ENCODE measurements around the gene CERKL. TPM values are rescaled to one million over a fixed set of nuclear protein-coding genes. Genes with fewer than 3 reads are reported as not detected.

CERKL gene
- total RNA-seq, 5 donors from 2014 or later (not counting 1 experiment from before 2014, with no cell fraction given) = 0.06 TPM; not detected in 4

DNA sequence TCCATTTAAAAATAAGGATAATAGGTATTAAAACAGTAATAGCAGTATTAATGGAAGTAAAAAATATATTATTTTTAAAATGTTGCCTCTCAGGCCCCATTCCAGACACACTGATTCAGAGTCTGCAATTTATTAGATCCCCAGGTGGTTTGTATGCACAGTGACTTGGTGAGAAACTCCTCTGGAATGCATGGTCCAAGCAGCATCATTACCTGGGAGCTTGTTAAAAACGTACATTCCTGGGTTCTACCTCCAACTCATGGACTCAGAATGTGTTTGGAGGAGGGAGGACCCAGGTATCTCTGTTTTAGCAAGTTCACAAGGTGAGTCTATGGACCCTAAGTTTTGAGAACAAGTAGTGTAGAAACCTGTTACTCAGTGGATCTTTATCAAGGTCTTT, 104.1 kb downstream of the CERKL start:
- H3K9me3 ChIP-seq = no peaks in the 10 kb centered on the region
- H3K36me3 Mint-ChIP-seq = peaks cover 12% of the 10 kb centered on the region
- ChIA-PET CTCF (no interaction called here), POLR2A (no interaction called here)
- H3K27ac ChIP-seq (ENCODE audit: low read length) = no peak overlapping the region
- ATAC-seq (replicated peaks in 1 of 4) = no peak
- peaks cover 0 to 9% (median 0%) of the 10 kb centered on the region in 3 donors for H3K4me1 Mint-ChIP-seq
- H3K27ac Mint-ChIP-seq = no peak overlapping the region
- H3K9me3 Mint-ChIP-seq = peaks cover 0 to 3% (median 0%) of the 10 kb centered on the region in 3 donors
- no peaks in the 10 kb centered on the region for H3K4me1 ChIP-seq (ENCODE audit: control insufficient read depth in 1 of 2, extremely low read depth in 1 of 2, insufficient read depth in 2 of 2, low read length in 2 of 2)
- DNase-seq = no peak
- H3K27me3 Mint-ChIP-seq = no peaks in the 10 kb centered on the region
- no peak overlapping the region for H3K4me3 ChIP-seq (ENCODE audit: control insufficient read depth in 1 of 2, extremely low read depth in 1 of 2, low read length in 1 of 2)
- no CpG with 5 or more reads among the region's 1 CpG for WGBS (ENCODE audit: insufficient coverage)
- no peaks in the 10 kb centered on the region for H3K27me3 ChIP-seq (replicated peaks in 1 of 2; ENCODE audit: control insufficient read depth in 2 of 2, extremely low read depth in 1 of 2, insufficient read depth in 2 of 2, low read length in 1 of 2)
- H3K36me3 ChIP-seq (ENCODE audit: control insufficient read depth in 2 of 2, extremely low read depth in 1 of 2, insufficient read depth in 1 of 2, low read length in 1 of 2) = no peaks in the 10 kb centered on the region
- no peak overlapping the region for H3K4me3 Mint-ChIP-seq

DNA sequence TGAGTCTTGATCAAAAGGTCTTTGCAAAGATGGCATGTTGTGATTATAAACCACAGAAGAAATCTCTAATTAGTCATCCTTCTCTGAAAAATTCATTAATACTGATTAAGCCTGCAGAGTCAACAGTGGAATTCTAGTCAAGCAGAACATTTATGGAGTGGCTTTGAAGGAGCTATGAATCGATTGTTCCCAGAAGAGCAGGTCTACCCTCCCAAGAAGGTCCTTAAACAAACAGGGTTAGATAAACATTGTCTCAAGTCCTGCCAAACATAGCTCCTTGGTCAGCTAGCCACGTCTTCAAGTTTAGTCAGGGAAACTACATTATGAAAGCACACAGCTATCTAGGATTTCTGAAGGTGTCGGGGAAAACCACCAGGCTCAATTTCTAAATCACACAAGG, 110.8 kb downstream of the CERKL start:
- H3K9me3 ChIP-seq = no peaks in the 10 kb centered on the region
- H3K27ac ChIP-seq (ENCODE audit: low read length) = no peak overlapping the region
- WGBS (ENCODE audit: insufficient coverage) = no CpG with 5 or more reads among the region's 3 CpGs
- ATAC-seq (replicated peaks in 1 of 4) (no peak), DNase-seq (no peak)
- ChIA-PET CTCF (interaction anchor here in 1 of 2 donors (0.6 kb wide), 1 partner anchor 42 kb away, joined by 4 read pairs; no protein-coding TSS in a partner anchor), POLR2A (no interaction called here)
- Mint-ChIP-seq H3K27me3 (no peaks in the 10 kb centered on the region), H3K4me1 (no peaks in the 10 kb centered on the region), H3K9me3 (peaks cover 0 to 3% (median 2%) of the 10 kb centered on the region in 3 donors), H3K4me3 (no peak overlapping the region), H3K27ac (no peak overlapping the region), H3K36me3 (peaks cover 20% of the 10 kb centered on the region)
- H3K4me1 ChIP-seq (ENCODE audit: control insufficient read depth in 1 of 2, extremely low read depth in 1 of 2, insufficient read depth in 2 of 2, low read length in 2 of 2) = no peaks in the 10 kb centered on the region
- H3K27me3 ChIP-seq (replicated peaks in 1 of 2; ENCODE audit: control insufficient read depth in 2 of 2, extremely low read depth in 1 of 2, insufficient read depth in 2 of 2, low read length in 1 of 2) = no peaks in the 10 kb centered on the region
- H3K36me3 ChIP-seq (ENCODE audit: control insufficient read depth in 2 of 2, extremely low read depth in 1 of 2, insufficient read depth in 1 of 2, low read length in 1 of 2) = no peaks in the 10 kb centered on the region
- H3K4me3 ChIP-seq (ENCODE audit: control insufficient read depth in 1 of 2, extremely low read depth in 1 of 2, low read length in 1 of 2) = no peak overlapping the region

DNA sequence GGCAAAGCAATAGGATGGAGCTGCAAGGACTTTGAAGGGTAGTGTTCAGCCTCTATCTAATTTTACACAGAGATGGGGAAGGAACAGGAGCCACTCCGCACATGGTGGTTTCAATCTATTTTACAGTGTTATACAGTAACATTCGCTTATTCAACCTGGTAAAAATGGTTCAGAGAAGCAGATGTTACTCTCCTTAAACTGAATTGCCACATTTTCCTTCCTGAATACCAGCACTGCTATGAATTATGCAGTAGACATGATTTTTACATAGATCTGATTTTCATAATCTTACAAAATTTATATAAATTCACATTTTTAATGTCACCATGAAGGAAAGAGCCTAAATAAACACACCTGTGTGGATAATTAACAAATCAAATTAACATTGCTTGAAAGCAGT, 114.7 kb downstream of the CERKL start:
- Histone ChIP-seq H3K4me3 (ENCODE audit: control insufficient read depth in 1 of 2, extremely low read depth in 1 of 2, low read length in 1 of 2) (no peak overlapping the region), H3K27ac (ENCODE audit: low read length) (no peak overlapping the region), H3K36me3 (ENCODE audit: control insufficient read depth in 2 of 2, extremely low read depth in 1 of 2, insufficient read depth in 1 of 2, low read length in 1 of 2) (peaks cover 0 to 27% of the 10 kb centered on the region in 2 donors), H3K4me1 (ENCODE audit: control insufficient read depth in 1 of 2, extremely low read depth in 1 of 2, insufficient read depth in 2 of 2, low read length in 2 of 2) (no peaks in the 10 kb centered on the region), H3K9me3 (no peaks in the 10 kb centered on the region), H3K27me3 (replicated peaks in 1 of 2; ENCODE audit: control insufficient read depth in 2 of 2, extremely low read depth in 1 of 2, insufficient read depth in 2 of 2, low read length in 1 of 2) (no peaks in the 10 kb centered on the region)
- no peaks in the 10 kb centered on the region for H3K4me1 Mint-ChIP-seq
- ATAC-seq (replicated peaks in 1 of 4) = no peak
- POLR2A ChIA-PET = no interaction called here
- WGBS (ENCODE audit: insufficient coverage) = no CpG with 5 or more reads among the region's 2 CpGs
- peaks cover 2 to 8% (median 3%) of the 10 kb centered on the region in 3 donors for H3K9me3 Mint-ChIP-seq
- peaks cover 43% of the 10 kb centered on the region for H3K36me3 Mint-ChIP-seq
- H3K27me3 Mint-ChIP-seq = no peaks in the 10 kb centered on the region
- peak overlapping the region in 1 of 2 donors; percentile 23 for H3K27ac Mint-ChIP-seq
- no peak for DNase-seq
- no peak overlapping the region for H3K4me3 Mint-ChIP-seq
- CTCF ChIA-PET = no interaction called here

DNA sequence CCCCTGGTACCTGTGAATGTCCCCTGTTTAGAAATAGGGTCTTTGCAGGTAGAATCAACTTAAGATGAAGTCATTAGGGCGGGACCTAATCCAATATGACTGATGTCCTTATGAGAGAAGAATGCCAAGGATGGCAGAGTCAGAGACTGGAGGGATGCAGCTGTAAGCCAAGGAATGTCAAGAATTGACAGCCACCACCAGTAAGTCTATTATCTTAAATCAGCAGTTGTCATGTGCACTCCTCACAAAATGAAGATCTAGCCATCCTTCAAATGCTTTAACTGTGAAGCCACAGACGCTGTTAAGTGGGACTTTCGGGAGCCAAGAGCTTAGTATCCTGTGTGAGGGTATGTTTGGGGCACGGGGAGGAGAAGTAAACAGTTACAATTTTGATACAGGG, 116.5 kb downstream of the CERKL start:
- H3K4me1 Mint-ChIP-seq = no peaks in the 10 kb centered on the region
- H3K4me3 ChIP-seq (ENCODE audit: control insufficient read depth in 1 of 2, extremely low read depth in 1 of 2, low read length in 1 of 2) = no peak overlapping the region
- no peaks in the 10 kb centered on the region for H3K27me3 Mint-ChIP-seq
- H3K27ac ChIP-seq (ENCODE audit: low read length) = no peak overlapping the region
- ChIA-PET POLR2A (no interaction called here), CTCF (no interaction called here)
- H3K27me3 ChIP-seq (replicated peaks in 1 of 2; ENCODE audit: control insufficient read depth in 2 of 2, extremely low read depth in 1 of 2, insufficient read depth in 2 of 2, low read length in 1 of 2) = no peaks in the 10 kb centered on the region
- no peak overlapping the region for H3K4me3 Mint-ChIP-seq
- peaks cover 44% of the 10 kb centered on the region for H3K36me3 Mint-ChIP-seq
- H3K36me3 ChIP-seq (ENCODE audit: control insufficient read depth in 2 of 2, extremely low read depth in 1 of 2, insufficient read depth in 1 of 2, low read length in 1 of 2) = peaks cover 0 to 43% of the 10 kb centered on the region in 2 donors
- ATAC-seq (replicated peaks in 1 of 4) (peak in 1 of 4 experiments; percentile 5), DNase-seq (no peak)
- H3K9me3 Mint-ChIP-seq = peaks cover 0 to 8% (median 0%) of the 10 kb centered on the region in 3 donors
- WGBS (ENCODE audit: insufficient coverage) = 100% methylated on average over 3 of the region's 4 CpGs
- no peaks in the 10 kb centered on the region for H3K9me3 ChIP-seq
- peak overlapping the region in 1 of 2 donors; percentile 9 for H3K27ac Mint-ChIP-seq
- H3K4me1 ChIP-seq (ENCODE audit: control insufficient read depth in 1 of 2, extremely low read depth in 1 of 2, insufficient read depth in 2 of 2, low read length in 2 of 2) = no peaks in the 10 kb centered on the region

DNA sequence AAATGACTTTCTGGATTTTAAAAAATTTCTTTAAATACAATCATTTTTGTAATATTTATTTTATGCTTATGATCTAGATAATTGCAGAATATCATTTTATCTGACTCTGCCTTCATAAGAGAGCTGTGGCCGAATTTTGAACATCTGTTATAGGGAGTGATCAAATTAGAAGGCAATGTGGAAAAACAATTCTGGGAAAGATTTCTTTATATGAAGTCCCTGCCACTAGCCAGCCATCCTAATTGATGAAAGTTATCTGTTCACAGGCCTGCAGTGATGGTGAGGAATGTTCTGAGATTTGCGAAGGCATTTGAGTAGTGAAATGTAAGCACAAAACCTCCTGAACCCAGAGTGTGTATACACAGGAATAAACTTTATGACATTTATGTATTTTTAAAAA, 120.2 kb downstream of the CERKL start:
- ATAC-seq (replicated peaks in 1 of 4) = no peak
- DNase-seq = no peak
- no peaks in the 10 kb centered on the region for H3K27me3 Mint-ChIP-seq
- Histone ChIP-seq H3K27ac (ENCODE audit: low read length) (no peak overlapping the region), H3K36me3 (ENCODE audit: control insufficient read depth in 2 of 2, extremely low read depth in 1 of 2, insufficient read depth in 1 of 2, low read length in 1 of 2) (peaks cover 0 to 76% of the 10 kb centered on the region in 2 donors), H3K4me3 (ENCODE audit: control insufficient read depth in 1 of 2, extremely low read depth in 1 of 2, low read length in 1 of 2) (no peak overlapping the region), H3K4me1 (ENCODE audit: control insufficient read depth in 1 of 2, extremely low read depth in 1 of 2, insufficient read depth in 2 of 2, low read length in 2 of 2) (no peaks in the 10 kb centered on the region), H3K27me3 (replicated peaks in 1 of 2; ENCODE audit: control insufficient read depth in 2 of 2, extremely low read depth in 1 of 2, insufficient read depth in 2 of 2, low read length in 1 of 2) (no peaks in the 10 kb centered on the region), H3K9me3 (no peaks in the 10 kb centered on the region)
- POLR2A ChIA-PET = no interaction called here
- WGBS (ENCODE audit: insufficient coverage) = no CpG with 5 or more reads among the region's 2 CpGs
- no peak overlapping the region for H3K27ac Mint-ChIP-seq
- CTCF ChIA-PET = no interaction called here
- H3K9me3 Mint-ChIP-seq = peaks cover 0 to 8% (median 0%) of the 10 kb centered on the region in 3 donors
- H3K4me3 Mint-ChIP-seq = no peak overlapping the region
- peaks cover 0 to 7% (median 3%) of the 10 kb centered on the region in 3 donors for H3K4me1 Mint-ChIP-seq
- peaks cover 78% of the 10 kb centered on the region for H3K36me3 Mint-ChIP-seq

DNA sequence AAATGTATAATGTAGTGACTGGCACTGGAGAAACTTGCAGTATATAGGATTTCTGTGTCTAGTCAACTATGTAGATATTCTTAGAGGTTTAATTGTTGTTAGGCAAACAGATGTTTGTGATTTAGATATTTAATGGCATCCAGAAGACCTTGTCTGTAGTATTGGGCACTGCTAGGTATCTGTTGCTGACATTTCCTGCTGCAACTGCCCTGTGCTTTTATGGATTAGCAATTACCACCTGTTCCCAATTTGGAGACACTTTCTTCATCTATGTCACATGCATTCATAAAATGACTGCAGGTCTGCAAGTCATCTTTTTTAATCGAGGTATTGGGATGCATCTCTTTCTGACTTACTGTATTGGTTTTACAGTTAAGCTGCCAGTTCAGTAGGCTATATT, 128.5 kb downstream of the CERKL start:
- Mint-ChIP-seq H3K27me3 (no peaks in the 10 kb centered on the region), H3K36me3 (peaks cover 62% of the 10 kb centered on the region), H3K9me3 (no peaks in the 10 kb centered on the region), H3K4me1 (peaks cover 0 to 7% (median 3%) of the 10 kb centered on the region in 3 donors), H3K27ac (no peak overlapping the region), H3K4me3 (no peak overlapping the region)
- H3K4me3 ChIP-seq (ENCODE audit: control insufficient read depth in 1 of 2, extremely low read depth in 1 of 2, low read length in 1 of 2) = no peak overlapping the region
- H3K27ac ChIP-seq (ENCODE audit: low read length) = no peak overlapping the region
- ChIA-PET POLR2A (no interaction called here), CTCF (no interaction called here)
- ATAC-seq (replicated peaks in 1 of 4) = no peak
- H3K9me3 ChIP-seq = no peaks in the 10 kb centered on the region
- no peaks in the 10 kb centered on the region for H3K27me3 ChIP-seq (replicated peaks in 1 of 2; ENCODE audit: control insufficient read depth in 2 of 2, extremely low read depth in 1 of 2, insufficient read depth in 2 of 2, low read length in 1 of 2)
- H3K36me3 ChIP-seq (ENCODE audit: control insufficient read depth in 2 of 2, extremely low read depth in 1 of 2, insufficient read depth in 1 of 2, low read length in 1 of 2) = peaks cover 0 to 81% of the 10 kb centered on the region in 2 donors
- 100% methylated on average over 1 of the region's 1 CpG for WGBS (ENCODE audit: insufficient coverage)
- DNase-seq = no peak
- no peaks in the 10 kb centered on the region for H3K4me1 ChIP-seq (ENCODE audit: control insufficient read depth in 1 of 2, extremely low read depth in 1 of 2, insufficient read depth in 2 of 2, low read length in 2 of 2)

DNA sequence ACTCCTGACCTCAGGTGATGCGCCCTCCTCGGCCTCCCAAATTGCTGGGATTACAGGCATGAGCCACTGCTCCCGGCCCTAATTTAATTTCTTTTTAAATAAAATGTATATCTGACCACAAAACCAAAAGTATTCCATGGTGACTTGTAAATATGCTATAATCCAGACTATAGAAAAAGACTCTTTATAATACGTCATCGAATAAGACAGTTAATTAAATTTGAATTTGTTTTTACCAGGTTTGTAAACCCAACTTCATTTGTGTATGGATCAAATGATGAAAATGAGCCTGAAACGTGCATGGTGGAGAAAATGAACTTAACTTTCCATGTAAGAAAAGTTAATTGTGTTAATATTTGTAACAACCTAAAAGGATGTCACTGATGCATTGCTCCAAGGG, 129.8 kb downstream of the CERKL start:
- WGBS (ENCODE audit: insufficient coverage) = 100% methylated on average over 1 of the region's 6 CpGs
- Histone ChIP-seq H3K27ac (ENCODE audit: low read length) (no peak overlapping the region), H3K27me3 (replicated peaks in 1 of 2; ENCODE audit: control insufficient read depth in 2 of 2, extremely low read depth in 1 of 2, insufficient read depth in 2 of 2, low read length in 1 of 2) (no peaks in the 10 kb centered on the region), H3K4me1 (ENCODE audit: control insufficient read depth in 1 of 2, extremely low read depth in 1 of 2, insufficient read depth in 2 of 2, low read length in 2 of 2) (no peaks in the 10 kb centered on the region), H3K9me3 (no peaks in the 10 kb centered on the region), H3K4me3 (ENCODE audit: control insufficient read depth in 1 of 2, extremely low read depth in 1 of 2, low read length in 1 of 2) (no peak overlapping the region), H3K36me3 (ENCODE audit: control insufficient read depth in 2 of 2, extremely low read depth in 1 of 2, insufficient read depth in 1 of 2, low read length in 1 of 2) (peaks cover 0 to 83% of the 10 kb centered on the region in 2 donors)
- ATAC-seq (replicated peaks in 1 of 4) (no peak), DNase-seq (no peak)
- ChIA-PET POLR2A (no interaction called here), CTCF (no interaction called here)
- Mint-ChIP-seq H3K27me3 (no peaks in the 10 kb centered on the region), H3K27ac (no peak overlapping the region), H3K4me1 (peaks cover 0 to under 1% (median 0%) of the 10 kb centered on the region in 3 donors), H3K9me3 (no peaks in the 10 kb centered on the region), H3K36me3 (peaks cover 57% of the 10 kb centered on the region), H3K4me3 (no peak overlapping the region)

Measured in T-cell (primary cell).